CD4-positive, alpha-beta T cell treated with Interleukin-4 for 1 hour (primary cell): ENCODE measurements around the gene SWAP70.

Experiments
- DNase-seq, 2 donors: peaks; one replicate each; pipeline ENCODE4 v3.0.0-alpha.2; 2020 to 2022

SWAP70 gene

GRCh38 chr11:9780929-9781328 is 117.1 kb downstream of the SWAP70 start:
- DNase-seq = no peak

GRCh38 chr11:9783986-9784385 is 120.1 kb downstream of the SWAP70 start:
- DNase-seq = no peak

- no peak for DNase-seq
Measured at GRCh38 chr11:9784602-9785315, 120.9 kb downstream of the SWAP70 start.

GRCh38 chr11:9787260-9787659 is 123.4 kb downstream of the SWAP70 start:
- DNase-seq = no peak

GRCh38 chr11:9787981-9788521 is 124.2 kb downstream of the SWAP70 start:
- DNase-seq = no peak

GRCh38 chr11:9789910-9790309 is 126.0 kb downstream of the SWAP70 start:
- no peak for DNase-seq

- DNase-seq = no peak
Measured at GRCh38 chr11:9790703-9791102, 126.8 kb downstream of the SWAP70 start.

GRCh38 chr11:9796266-9796665 is 132.4 kb downstream of the SWAP70 start:
- DNase-seq = no peak

- DNase-seq = no peak
Measured at GRCh38 chr11:9796854-9797253, 133.0 kb downstream of the SWAP70 start.

- no peak for DNase-seq
Measured at GRCh38 chr11:9797300-9797699, 133.4 kb downstream of the SWAP70 start.

- no peak for DNase-seq
Measured at GRCh38 chr11:9799886-9800285, 136.0 kb downstream of the SWAP70 start.

GRCh38 chr11:9802291-9802861 is 138.5 kb downstream of the SWAP70 start:
- DNase-seq = no peak
